Astrocyte of the spinal cord (primary cell): ENCODE measurements around the gene NFIC.

Experiments
- DNase-seq: peaks from one replicate; pipeline ENCODE4 v3.0.0; 2011; ENCODE audit warnings: low read depth, low spot score
- H3K4me3 ChIP-seq: 2 replicates; pipeline ENCODE4 v1.5.1; 2011; ENCODE audit warnings: low read depth, mild to moderate bottlenecking, low read length, moderate library complexity
- in situ Hi-C: cut with HindIII; loops from 2 replicates; pipeline ENCODE4 v1.10.0; 2017; ENCODE audit warnings: low sequenced_read_pairs
- TF ChIP-seq, protein P1 (sequence below): IDR thresholded peaks from 2 replicates; pipeline ENCODE4 v1.5.1; 2012; ENCODE audit warnings: low read depth, mild to moderate bottlenecking, low read length, inconsistent platforms

Gene NFIC

DNA sequence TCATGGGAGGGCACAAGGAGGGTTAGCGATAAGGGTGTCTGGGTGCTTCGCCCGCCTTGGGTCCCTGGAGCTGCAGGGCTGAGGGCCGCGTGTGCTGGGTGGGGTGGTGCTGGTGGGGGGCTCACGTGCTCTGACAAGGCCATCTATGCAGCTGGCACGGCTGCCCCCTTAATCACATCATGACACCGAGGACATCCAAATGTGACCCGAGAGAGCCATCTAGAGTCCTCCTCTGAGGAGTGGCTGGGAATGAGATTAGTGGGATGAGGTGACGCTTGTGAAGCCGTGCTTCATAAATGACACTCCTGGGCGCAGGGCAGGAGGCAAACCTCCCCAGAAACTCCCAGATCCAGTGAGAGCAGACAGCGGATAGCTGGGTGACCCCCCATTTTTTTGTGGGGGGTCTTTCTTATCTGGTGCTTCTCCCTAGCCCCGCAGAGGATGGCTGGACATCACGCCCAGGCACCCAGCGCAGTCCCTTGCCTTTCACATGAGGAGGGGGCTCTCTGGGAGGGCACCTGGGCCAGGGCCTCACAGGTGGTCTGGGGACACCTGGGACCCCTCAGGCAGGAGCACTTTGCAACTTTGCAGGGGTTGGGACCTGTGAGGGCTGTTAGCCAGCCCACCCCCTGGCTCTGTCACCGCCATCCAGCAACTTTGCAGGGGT, 146.3 kb downstream of the NFIC start:
- no peak for DNase-seq

DNA sequence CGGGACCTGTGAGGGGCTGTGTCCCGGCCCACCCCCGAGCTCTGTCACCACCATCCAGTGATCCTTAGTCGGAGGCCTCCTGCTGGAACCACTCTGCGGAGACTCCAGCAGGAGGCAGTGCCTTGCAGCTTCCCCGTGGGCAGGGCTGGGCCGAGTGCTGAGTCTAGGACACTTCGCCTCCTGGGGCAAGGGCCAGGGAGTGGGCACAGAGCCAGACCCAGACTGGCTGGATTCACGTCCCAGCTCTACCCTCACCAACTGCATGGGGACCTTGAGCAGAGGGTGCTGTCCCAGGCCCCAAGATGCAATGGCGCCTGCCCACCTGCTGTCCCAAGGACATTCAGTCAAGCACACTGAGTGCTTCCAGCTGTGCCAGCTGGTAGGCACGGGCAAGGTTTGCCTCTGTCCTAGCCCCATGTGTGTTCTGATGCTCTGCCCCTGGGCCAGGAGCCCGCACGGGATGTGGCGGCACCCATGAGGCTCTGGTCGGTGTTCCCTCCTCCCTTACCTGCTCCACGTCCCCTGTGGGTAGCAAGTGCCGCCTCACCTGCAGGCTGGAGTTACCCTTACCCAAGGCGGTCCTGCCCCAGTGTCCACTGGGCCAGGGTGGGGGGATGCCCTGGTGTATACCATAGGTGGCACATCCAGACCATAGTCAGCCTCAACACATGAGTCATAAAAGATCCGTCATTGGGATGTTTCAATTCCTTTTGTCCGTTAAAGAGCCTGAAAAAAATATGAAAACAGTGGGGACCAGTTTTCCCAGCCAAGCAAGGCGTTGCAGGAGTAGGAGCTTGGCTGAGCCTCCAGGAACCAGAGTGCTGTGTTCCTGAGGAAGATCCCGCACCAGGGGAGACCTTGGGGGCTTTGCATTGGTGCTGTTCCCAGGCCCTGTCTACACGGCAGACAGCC, 147.1 kb downstream of the NFIC start:
- in situ Hi-C loops, result no loop called here
- no peak for DNase-seq
- H3K4me3 ChIP-seq, result no peak overlapping the region
- TF ChIP-seq, protein P1, sequence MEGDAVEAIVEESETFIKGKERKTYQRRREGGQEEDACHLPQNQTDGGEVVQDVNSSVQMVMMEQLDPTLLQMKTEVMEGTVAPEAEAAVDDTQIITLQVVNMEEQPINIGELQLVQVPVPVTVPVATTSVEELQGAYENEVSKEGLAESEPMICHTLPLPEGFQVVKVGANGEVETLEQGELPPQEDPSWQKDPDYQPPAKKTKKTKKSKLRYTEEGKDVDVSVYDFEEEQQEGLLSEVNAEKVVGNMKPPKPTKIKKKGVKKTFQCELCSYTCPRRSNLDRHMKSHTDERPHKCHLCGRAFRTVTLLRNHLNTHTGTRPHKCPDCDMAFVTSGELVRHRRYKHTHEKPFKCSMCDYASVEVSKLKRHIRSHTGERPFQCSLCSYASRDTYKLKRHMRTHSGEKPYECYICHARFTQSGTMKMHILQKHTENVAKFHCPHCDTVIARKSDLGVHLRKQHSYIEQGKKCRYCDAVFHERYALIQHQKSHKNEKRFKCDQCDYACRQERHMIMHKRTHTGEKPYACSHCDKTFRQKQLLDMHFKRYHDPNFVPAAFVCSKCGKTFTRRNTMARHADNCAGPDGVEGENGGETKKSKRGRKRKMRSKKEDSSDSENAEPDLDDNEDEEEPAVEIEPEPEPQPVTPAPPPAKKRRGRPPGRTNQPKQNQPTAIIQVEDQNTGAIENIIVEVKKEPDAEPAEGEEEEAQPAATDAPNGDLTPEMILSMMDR, result peak; percentile 5

More for the DNA sequence above, 146.3 kb downstream of the NFIC start:
- no peak overlapping the region for H3K4me3 ChIP-seq
- TF ChIP-seq, protein P1, result no peak
- in situ Hi-C loops, result no loop called here

DNA sequence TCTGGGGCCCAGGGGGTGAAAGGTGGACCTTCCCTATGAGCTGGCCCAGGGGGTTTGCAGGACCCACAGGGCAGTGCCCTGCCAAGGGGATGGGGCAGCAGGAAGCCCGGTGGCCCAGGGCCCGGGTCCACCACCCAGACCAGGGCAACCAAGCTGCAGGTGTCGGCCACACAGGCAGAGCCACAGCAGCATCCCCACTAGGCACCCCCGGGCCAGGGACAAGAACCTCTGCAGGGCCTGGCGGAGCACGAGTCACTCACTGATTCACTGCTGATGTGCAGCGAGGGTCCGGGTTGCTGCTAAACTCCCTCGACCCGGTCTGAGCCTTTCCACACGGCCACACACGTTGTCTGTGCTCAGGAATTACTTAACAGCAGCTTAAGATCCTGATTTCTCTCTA, 148.5 kb downstream of the NFIC start:
- H3K4me3 ChIP-seq, result no peak overlapping the region
- DNase-seq, result no peak
- TF ChIP-seq, protein P1, result no peak
- in situ Hi-C loops, result no loop called here

DNA sequence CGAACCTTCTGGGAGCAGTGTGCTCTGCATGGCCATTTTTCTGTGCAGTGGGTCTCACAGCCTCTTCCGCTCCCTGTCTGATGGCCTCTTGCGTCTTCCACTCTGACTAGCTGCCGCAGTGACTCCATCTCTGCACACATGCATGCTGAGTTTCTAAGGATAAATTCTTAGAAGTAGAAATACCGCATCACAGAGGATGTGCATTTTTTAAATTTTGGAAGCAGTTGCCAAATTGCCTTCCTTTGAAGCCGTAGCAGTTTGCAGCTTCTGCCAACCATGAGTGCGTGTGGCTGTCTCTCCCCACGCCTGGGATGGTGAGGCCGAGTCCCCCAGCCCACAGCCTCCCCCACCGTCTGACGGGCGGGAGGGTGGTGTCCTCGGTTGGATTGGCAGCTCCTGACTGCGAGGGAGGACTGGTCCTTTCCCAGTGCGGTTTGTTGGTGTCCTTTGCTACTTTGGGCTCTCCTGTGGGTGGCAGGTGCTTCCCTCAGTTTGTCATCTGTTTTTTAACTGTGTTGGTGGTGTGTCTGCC, 149.6 kb downstream of the NFIC start:
- in situ Hi-C loops, result no loop called here
- no peak overlapping the region for H3K4me3 ChIP-seq
- TF ChIP-seq, protein P1, result no peak
- DNase-seq, result peak; percentile 23

DNA sequence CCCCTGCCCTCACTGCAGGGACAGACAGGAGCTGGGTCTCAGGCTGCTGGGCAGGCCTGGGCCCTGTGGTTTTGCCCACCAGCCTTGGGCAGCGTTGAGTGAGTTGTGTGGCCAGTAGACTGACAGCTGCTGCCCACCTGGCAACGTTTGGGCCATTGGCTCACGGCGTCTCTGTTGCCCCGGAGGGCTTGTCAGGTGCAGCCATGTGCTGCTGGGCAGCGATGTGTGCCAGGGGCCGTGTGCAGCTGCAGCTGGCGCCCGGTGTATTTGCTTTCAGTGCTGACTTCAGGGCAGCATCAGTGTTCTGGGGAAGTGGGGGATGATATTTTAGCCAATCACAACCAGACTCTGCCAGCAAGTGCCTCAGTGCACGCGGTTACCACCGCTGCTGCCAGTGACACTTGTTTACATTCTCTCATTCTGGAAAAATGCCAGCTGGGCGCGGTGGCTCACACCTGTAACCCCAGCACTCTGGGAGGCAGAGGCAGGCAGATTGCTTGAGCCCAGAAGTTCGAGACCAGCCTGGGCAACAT, 150.4 kb downstream of the NFIC start:
- in situ Hi-C loops, result no loop called here
- H3K4me3 ChIP-seq, result no peak overlapping the region
- TF ChIP-seq, protein P1, result no peak
- DNase-seq, result no peak

DNA sequence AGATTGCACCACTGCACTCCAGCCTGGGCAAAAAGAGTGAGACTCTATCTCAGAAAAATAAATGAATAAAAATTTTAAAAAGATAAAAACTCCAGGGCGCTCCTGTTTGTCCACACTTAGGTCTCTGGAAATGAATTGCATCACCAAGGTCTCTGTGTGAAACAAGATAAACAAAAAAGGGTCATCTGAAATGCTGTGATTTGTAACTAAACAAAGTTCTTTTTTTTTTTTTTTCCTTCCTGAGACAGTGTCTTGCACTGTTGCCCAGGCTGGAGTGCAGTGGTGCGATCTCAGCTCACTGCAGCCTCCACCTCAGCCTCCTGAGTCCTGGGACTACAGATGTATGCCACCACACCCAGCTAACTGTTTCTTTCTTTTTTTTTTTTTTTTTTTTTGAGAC, 151.3 kb downstream of the NFIC start:
- TF ChIP-seq, protein P1, result no peak
- no peak overlapping the region for H3K4me3 ChIP-seq
- no peak for DNase-seq
- in situ Hi-C loops, result no loop called here
